Lung (tissue), 12 donors: Measurements from ENCODE around the gene KRT17. TPM values are rescaled to one million over a fixed set of nuclear protein-coding genes. Genes with fewer than 3 reads are reported as not detected.

Experiments used
- ATAC-seq: fragments of 200-7000 bp; cut with Tn5 transposase; one replicate; pipeline ENCODE4 v1.9.1; 2020; ENCODE audit warnings: moderate number of reproducible peaks; ENCODE audit not compliant: insufficient read depth, low FRiP score
- DNase-seq, 3 donors: peaks; one replicate each; pipeline ENCODE4 v3.0.0-alpha.2; 2013 to 2017
- H3K27ac ChIP-seq, 2 donors: one replicate each; pipeline ENCODE4 v1.5.1; 2013; ENCODE audit warnings: mild to moderate bottlenecking in 2 of 2, moderate library complexity in 2 of 2, control low read depth in 1 of 2, inconsistent platforms in 1 of 2, low read depth in 1 of 2, low read length in 1 of 2
- H3K27me3 ChIP-seq, 3 donors: one replicate each; pipeline ENCODE4 v1.5.1; 2013; ENCODE audit warnings: low read length in 2 of 3; ENCODE audit not compliant: control insufficient read depth in 3 of 3, insufficient read depth in 3 of 3
- H3K36me3 ChIP-seq, 4 donors: one replicate each; pipeline ENCODE4 v1.5.1; 2013; ENCODE audit warnings: low read length in 4 of 4, mild to moderate bottlenecking in 1 of 4, moderate library complexity in 1 of 4; ENCODE audit not compliant: control insufficient read depth in 4 of 4, insufficient read depth in 4 of 4
- H3K4me1 ChIP-seq, 5 donors: one replicate each; pipeline ENCODE4 v1.5.1; 2013; ENCODE audit warnings: low read length in 5 of 5, mild to moderate bottlenecking in 2 of 5, moderate library complexity in 1 of 5; ENCODE audit not compliant: control insufficient read depth in 5 of 5, insufficient read depth in 5 of 5
- H3K4me3 ChIP-seq: one replicate; pipeline ENCODE4 v1.5.1; 2013; ENCODE audit warnings: mild to moderate bottlenecking, control low read depth, moderate library complexity
- H3K9ac ChIP-seq, 2 donors: one replicate each; pipeline ENCODE4 v1.5.1; 2013; ENCODE audit warnings: low read length in 2 of 2, control low read depth in 1 of 2; ENCODE audit not compliant: insufficient read depth in 1 of 2
- H3K9me3 ChIP-seq, 4 donors: one replicate each; pipeline ENCODE4 v1.5.1; 2013; ENCODE audit warnings: low read length in 3 of 4, mild to moderate bottlenecking in 1 of 4, moderate library complexity in 1 of 4; ENCODE audit not compliant: control insufficient read depth in 4 of 4, insufficient read depth in 3 of 4
- CTCF ChIP-seq: IDR thresholded peaks from 2 replicates; pipeline ENCODE4 v1.5.1; 2012; ENCODE audit warnings: mild to moderate bottlenecking; ENCODE audit errors: control extremely low read depth, extremely low read depth
- WGBS, 2 donors: extraction: QIAGEN DNeasy Blood & Tissue Kit; methylation state at CpG; one replicate each; pipeline ENCODE4 v1.1.7; 2013; 5-methylcytosine and 5-hydroxymethylcytosine counted together
- polyA plus RNA-seq, 2 donors: library from polyadenylated mRNA; stranded (reverse); fragments of 200-250 nt; gene quantifications; one replicate each; pipeline ENCODE4 v1.2.1, GENCODE V29; 2013
- total RNA-seq, 2 donors: library from RNA; depleted of rRNA in 1 of 2; stranded (reverse); fragments of >200 nt in 1 of 2; gene quantifications; one replicate each; pipeline ENCODE4 v1.2.1, GENCODE V29; 2014 to 2021
- donor health status: control.
- donor health status: control.
- donor health status: Bipolar disorder and iron deficiency.
- donor health status: healthy.
- donor health status: DM: yes; HTN: yes; CAD: no.

Gene KRT17
- total and polyA plus RNA-seq, 4 donors, result 27.3 to 47.2 (median 42.6) TPM

- ATAC-seq, result no peak
- Histone ChIP-seq H3K9ac (no peak overlapping the region), H3K4me3 (no peak overlapping the region), H3K4me1 (peaks cover 0 to 24% (median 5%) of the 10 kb centered on the region in 5 donors), H3K36me3 (no peaks in the 10 kb centered on the region), H3K9me3 (no peaks in the 10 kb centered on the region), H3K27ac (no peak overlapping the region), H3K27me3 (no peaks in the 10 kb centered on the region)
- no peak for TF ChIP-seq CTCF
- 85 to 86% methylated on average over 12 of the region's 12 CpGs for WGBS, 2 donors
- no peak for DNase-seq
Measured at GRCh38 chr17:41657936-41658335, 33.6 kb upstream of the KRT17 start.

GRCh38 chr17:41657176-41657754 is 32.9 kb upstream of the KRT17 start:
- no peaks in the 10 kb centered on the region for H3K36me3 ChIP-seq
- DNase-seq, result no peak
- H3K9ac ChIP-seq, result no peak overlapping the region
- WGBS, 2 donors, result 51 to 74% methylated on average over 16 of the region's 16 CpGs
- H3K4me3 ChIP-seq, result no peak overlapping the region
- H3K9me3 ChIP-seq, result no peaks in the 10 kb centered on the region
- ATAC-seq, result no peak
- peak overlapping the region in 1 of 2 donors; percentile 92 for H3K27ac ChIP-seq
- no peak for TF ChIP-seq CTCF
- H3K4me1 ChIP-seq, result peaks cover 0 to 24% (median 5%) of the 10 kb centered on the region in 5 donors
- no peaks in the 10 kb centered on the region for H3K27me3 ChIP-seq

- peaks cover 0 to 30% (median 9%) of the 10 kb centered on the region in 5 donors for H3K4me1 ChIP-seq
- DNase-seq, result no peak
Measured at GRCh38 chr17:41656249-41657023, 32.1 kb upstream of the KRT17 start.

More at GRCh38 chr17:41656249-41657023, 32.1 kb upstream of the KRT17 start:
- Histone ChIP-seq H3K27me3 (no peaks in the 10 kb centered on the region), H3K36me3 (no peaks in the 10 kb centered on the region), H3K9me3 (peaks cover 0 to 4% (median 0%) of the 10 kb centered on the region in 4 donors), H3K4me3 (no peak overlapping the region), H3K27ac (peak overlapping the region in 1 of 2 donors; percentile 92), H3K9ac (no peak overlapping the region)
- no peak for TF ChIP-seq CTCF
- ATAC-seq, result no peak
- 77 to 86% methylated on average over 16 of the region's 16 CpGs for WGBS, 2 donors
